ENCODE measurements around the gene CACNA2D4. TPM values are rescaled to one million over a fixed set of nuclear protein-coding genes. Genes with fewer than 3 reads are reported as not detected.
A peak's percentile ranks its signal among the peaks of the same experiment; 100 is the strongest.

Gene CACNA2D4
- total and polyA plus RNA-seq, 2 donors from 2014 or later, result 2.5 to 7.3 TPM

GRCh38 chr12:1910468-1910867 is 8.0 kb downstream of the CACNA2D4 start:
- Histone ChIP-seq H3K4me3 (ENCODE audit: low read length in 3 of 3) (no peak overlapping the region), H3K4me1 (ENCODE audit: control insufficient read depth in 2 of 3, insufficient read depth in 2 of 3, low read depth in 1 of 3, low read length in 3 of 3) (no peaks in the 10 kb centered on the region), H3K27me3 (ENCODE audit: control insufficient read depth, insufficient read depth, low read length) (no peaks in the 10 kb centered on the region), H3K9me3 (ENCODE audit: control insufficient read depth in 2 of 3, insufficient read depth in 1 of 3, low read length in 3 of 3) (no peaks in the 10 kb centered on the region), H3K9ac (ENCODE audit: low read length in 3 of 3) (no peak overlapping the region), H3K36me3 (ENCODE audit: control insufficient read depth in 2 of 3, insufficient read depth in 3 of 3, low read length in 3 of 3) (no peaks in the 10 kb centered on the region), H3K27ac (ENCODE audit: low read depth in 2 of 2, low read length in 2 of 2) (no peak overlapping the region)
- FAIRE-seq (no peak), DNase-seq (no peak)
- intact Hi-C loops (cut with DNase I), result no loop called here
- TF ChIP-seq CTCF (IDR thresholded peaks at IDR 0.05; ENCODE audit: borderline replicate concordance, extremely low read depth, insufficient read depth), result no peak

GRCh38 chr12:1908758-1909157 is 9.7 kb downstream of the CACNA2D4 start:
- TF ChIP-seq CTCF (IDR thresholded peaks at IDR 0.05; ENCODE audit: borderline replicate concordance, extremely low read depth, insufficient read depth), result no peak
- DNase-seq (peak in 2 of 5 donors; percentile 4 to 28), FAIRE-seq (no peak)
- H3K4me3 ChIP-seq (ENCODE audit: low read length in 3 of 3), result no peak overlapping the region
- H3K9me3 ChIP-seq (ENCODE audit: control insufficient read depth in 2 of 3, insufficient read depth in 1 of 3, low read length in 3 of 3), result peaks cover 0 to 10% (median 0%) of the 10 kb centered on the region in 3 donors
- no peak overlapping the region for H3K27ac ChIP-seq (ENCODE audit: low read depth in 2 of 2, low read length in 2 of 2)
- no peak overlapping the region for H3K9ac ChIP-seq (ENCODE audit: low read length in 3 of 3)
- no peaks in the 10 kb centered on the region for H3K4me1 ChIP-seq (ENCODE audit: control insufficient read depth in 2 of 3, insufficient read depth in 2 of 3, low read depth in 1 of 3, low read length in 3 of 3)
- H3K27me3 ChIP-seq (ENCODE audit: control insufficient read depth, insufficient read depth, low read length), result no peaks in the 10 kb centered on the region
- intact Hi-C loops (cut with DNase I), result no loop called here
- no peaks in the 10 kb centered on the region for H3K36me3 ChIP-seq (ENCODE audit: control insufficient read depth in 2 of 3, insufficient read depth in 3 of 3, low read length in 3 of 3)

DNA sequence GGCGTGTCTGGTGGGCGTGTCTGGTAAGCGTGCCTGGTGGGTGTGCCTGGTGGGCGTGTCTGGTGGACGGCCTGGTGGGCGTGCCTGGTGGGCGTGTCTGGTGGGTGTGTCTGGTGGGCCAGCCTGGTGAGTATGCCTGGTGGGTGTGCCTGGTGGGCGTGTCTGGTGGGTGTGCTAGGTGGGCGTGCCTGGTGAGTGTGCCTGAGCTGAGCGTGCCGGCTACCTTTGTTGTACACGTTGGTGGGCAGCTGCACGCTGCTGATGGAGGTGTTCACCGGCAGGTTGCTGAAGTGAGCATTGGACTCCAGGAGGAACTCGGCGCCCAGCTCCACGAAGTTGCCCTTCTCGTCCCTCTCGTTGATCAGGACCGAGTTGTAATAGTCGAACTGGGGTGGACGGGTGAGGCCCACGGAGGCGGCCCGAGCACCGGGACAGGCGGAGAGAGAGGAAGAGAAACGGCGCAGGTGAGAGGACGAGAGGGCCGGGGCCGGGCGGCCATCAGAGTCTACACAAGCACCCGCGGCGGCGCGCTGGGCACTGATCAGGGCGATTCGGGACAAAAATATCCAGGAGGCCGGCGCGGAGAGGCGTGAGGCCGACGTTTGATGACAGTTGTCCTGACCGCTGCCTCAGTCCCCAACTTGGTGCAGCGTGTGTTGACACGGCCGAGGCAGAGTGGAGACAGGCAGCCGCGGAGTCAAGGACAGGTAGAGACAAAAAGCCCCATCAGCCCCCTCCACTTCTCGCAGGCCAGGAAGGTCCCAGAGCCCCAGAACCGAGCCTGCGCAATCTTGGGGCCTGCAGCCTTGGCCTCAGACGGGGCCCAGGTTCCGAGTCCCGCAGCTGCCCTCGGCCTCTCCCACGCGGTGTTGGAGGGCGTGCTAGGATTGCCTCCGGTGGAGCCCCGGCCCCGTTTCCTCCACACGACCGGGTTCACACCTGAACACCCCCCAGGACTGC is 10.5 kb downstream of the CACNA2D4 start:
- no peaks in the 10 kb centered on the region for H3K4me1 ChIP-seq (ENCODE audit: control insufficient read depth in 2 of 3, insufficient read depth in 2 of 3, low read depth in 1 of 3, low read length in 3 of 3)
- TF ChIP-seq CTCF (IDR thresholded peaks at IDR 0.05; ENCODE audit: borderline replicate concordance, extremely low read depth, insufficient read depth), result no peak
- peaks cover 0 to 18% (median 0%) of the 10 kb centered on the region in 3 donors for H3K9me3 ChIP-seq (ENCODE audit: control insufficient read depth in 2 of 3, insufficient read depth in 1 of 3, low read length in 3 of 3)
- H3K9ac ChIP-seq (ENCODE audit: low read length in 3 of 3), result no peak overlapping the region
- DNase-seq (peak in 3 of 5 donors; percentile 50 to 71 (median 71)), FAIRE-seq (no peak)
- intact Hi-C loops (cut with DNase I), result no loop called here
- no peak overlapping the region for H3K27ac ChIP-seq (ENCODE audit: low read depth in 2 of 2, low read length in 2 of 2)
- peak overlapping the region in 1 of 3 donors; percentile 25 for H3K4me3 ChIP-seq (ENCODE audit: low read length in 3 of 3)
- H3K27me3 ChIP-seq (ENCODE audit: control insufficient read depth, insufficient read depth, low read length), result no peaks in the 10 kb centered on the region
- no peaks in the 10 kb centered on the region for H3K36me3 ChIP-seq (ENCODE audit: control insufficient read depth in 2 of 3, insufficient read depth in 3 of 3, low read length in 3 of 3)
